GM12873 (cell line): ENCODE data around the gene IFI35.

ENCODE experiments used
- CTCF ChIP-seq: IDR thresholded peaks from 2 replicates; pipeline ENCODE4 v1.5.1; 2012; ENCODE audit warnings: low read depth, mild to moderate bottlenecking, moderate library complexity, low read length, control low read depth; ENCODE audit not compliant: insufficient read depth; ENCODE audit errors: missing control alignments

Gene IFI35

DNA sequence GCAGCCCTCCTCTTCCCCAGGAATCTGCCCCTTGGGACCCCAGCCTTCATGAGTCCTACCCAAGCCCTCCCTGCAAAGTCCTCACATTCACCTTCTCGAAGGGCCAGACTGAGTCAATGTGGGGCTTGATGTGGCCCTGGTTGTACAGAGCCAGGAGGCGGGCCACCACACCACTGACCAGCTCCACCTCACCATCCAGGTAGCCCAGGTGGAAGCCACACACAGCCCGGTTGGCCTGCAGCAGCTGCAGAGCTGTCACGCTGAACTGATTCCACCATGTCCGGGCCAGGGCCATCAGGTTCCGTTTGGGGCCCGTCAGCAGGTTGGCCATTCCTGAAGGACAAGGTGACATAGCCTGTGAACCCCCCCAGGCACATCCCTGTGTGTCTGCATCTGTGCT, 9.6 kb downstream of the IFI35 start:
- no peak for TF ChIP-seq CTCF

- TF ChIP-seq CTCF = no peak
These were observed 11.6 kb downstream of the IFI35 start for GRCh38 chr17:43018008-43018853.

GRCh38 chr17:43018932-43019331, 12.3 kb downstream of the IFI35 start:
- no peak for TF ChIP-seq CTCF

DNA sequence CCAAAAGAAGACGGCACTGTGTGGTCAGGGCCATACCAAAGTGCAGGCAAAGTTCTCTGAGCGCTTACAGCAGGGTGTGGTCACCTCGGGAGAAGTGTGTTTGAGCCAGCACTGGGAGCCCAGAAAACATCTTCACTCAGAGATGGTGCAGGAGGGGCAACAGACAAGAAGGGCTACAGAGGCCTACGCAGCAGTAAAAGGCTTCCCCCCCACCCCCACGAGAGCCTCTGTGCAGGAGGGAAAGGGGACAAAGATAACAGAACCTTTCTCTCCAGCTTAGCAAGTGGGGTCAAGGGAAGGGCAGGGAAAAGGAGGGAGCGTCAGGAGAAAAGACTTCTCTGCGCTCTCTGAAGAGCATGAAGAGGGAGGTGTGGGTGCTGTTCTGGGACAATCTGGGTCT, 12.8 kb downstream of the IFI35 start:
- no peak for TF ChIP-seq CTCF

DNA sequence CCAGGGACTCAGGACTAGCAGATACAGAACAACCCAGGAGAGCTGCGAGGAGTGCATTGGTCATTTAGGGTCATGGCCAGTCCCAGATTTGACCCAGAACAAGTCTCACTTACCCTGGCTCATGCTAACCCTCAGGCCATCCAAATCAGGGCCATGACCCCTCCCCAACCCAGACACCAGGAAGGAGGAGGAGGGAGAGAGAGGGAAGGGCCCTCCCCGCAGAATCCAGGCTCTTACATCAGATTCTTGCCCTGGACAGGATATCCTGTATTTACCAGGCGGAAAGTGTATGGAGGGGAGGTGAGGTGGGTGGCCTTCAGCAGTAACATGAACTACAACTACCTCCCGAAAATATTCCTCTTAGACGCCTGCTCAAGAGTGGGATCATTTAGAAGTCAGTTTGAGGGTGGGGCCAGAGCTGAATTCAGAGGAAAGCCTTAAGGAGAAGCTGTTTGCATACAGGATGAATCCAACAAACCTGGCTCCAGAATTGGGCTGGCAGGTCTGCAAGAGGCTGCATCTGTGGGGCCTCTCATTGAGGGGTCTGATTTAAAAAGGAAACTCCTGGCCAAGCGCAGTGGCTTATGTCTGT, 13.5 kb downstream of the IFI35 start:
- TF ChIP-seq CTCF = no peak

GRCh38 chr17:43020789-43021740, 14.5 kb downstream of the IFI35 start:
- no peak for TF ChIP-seq CTCF
